Measurements from ENCODE around the gene C9orf72.

DNA sequence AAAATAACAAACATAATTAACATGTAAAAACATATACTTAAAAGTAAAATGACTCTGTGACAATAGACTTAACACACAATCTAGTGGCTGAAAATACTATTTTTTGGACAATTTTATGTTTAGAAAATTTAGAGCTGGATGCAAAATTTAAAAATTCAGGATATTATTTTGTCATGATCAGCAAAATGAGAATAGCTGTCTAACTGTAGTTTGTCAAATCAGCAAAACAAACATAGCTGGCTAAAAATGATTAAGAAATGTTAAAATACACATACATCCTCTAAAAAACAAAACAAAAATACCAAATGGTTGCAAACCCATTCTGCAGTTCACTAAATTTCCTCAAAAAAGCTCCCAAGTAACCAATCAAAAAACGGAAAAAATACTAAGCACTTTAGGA lies 18.6 kb downstream of the C9orf72 start:
- TF ChIP-seq, protein P1, sequence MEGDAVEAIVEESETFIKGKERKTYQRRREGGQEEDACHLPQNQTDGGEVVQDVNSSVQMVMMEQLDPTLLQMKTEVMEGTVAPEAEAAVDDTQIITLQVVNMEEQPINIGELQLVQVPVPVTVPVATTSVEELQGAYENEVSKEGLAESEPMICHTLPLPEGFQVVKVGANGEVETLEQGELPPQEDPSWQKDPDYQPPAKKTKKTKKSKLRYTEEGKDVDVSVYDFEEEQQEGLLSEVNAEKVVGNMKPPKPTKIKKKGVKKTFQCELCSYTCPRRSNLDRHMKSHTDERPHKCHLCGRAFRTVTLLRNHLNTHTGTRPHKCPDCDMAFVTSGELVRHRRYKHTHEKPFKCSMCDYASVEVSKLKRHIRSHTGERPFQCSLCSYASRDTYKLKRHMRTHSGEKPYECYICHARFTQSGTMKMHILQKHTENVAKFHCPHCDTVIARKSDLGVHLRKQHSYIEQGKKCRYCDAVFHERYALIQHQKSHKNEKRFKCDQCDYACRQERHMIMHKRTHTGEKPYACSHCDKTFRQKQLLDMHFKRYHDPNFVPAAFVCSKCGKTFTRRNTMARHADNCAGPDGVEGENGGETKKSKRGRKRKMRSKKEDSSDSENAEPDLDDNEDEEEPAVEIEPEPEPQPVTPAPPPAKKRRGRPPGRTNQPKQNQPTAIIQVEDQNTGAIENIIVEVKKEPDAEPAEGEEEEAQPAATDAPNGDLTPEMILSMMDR (IDR thresholded peaks at IDR 0.05), result no peak
- TF ChIP-seq POLR2AphosphoS5 (IDR thresholded peaks at IDR 0.05) (no peak), POLR2A (IDR thresholded peaks at IDR 0.05) (no peak), EP300 (IDR thresholded peaks at IDR 0.05) (no peak)
